Measurements from ENCODE around the gene CFB.

CFB gene

GRCh38 chr6:31958741-31959739, 13.1 kb downstream of the CFB start, which contains the start of the genes NELFE and SKIC2 (continued):
- TF ChIP-seq, protein P1, sequence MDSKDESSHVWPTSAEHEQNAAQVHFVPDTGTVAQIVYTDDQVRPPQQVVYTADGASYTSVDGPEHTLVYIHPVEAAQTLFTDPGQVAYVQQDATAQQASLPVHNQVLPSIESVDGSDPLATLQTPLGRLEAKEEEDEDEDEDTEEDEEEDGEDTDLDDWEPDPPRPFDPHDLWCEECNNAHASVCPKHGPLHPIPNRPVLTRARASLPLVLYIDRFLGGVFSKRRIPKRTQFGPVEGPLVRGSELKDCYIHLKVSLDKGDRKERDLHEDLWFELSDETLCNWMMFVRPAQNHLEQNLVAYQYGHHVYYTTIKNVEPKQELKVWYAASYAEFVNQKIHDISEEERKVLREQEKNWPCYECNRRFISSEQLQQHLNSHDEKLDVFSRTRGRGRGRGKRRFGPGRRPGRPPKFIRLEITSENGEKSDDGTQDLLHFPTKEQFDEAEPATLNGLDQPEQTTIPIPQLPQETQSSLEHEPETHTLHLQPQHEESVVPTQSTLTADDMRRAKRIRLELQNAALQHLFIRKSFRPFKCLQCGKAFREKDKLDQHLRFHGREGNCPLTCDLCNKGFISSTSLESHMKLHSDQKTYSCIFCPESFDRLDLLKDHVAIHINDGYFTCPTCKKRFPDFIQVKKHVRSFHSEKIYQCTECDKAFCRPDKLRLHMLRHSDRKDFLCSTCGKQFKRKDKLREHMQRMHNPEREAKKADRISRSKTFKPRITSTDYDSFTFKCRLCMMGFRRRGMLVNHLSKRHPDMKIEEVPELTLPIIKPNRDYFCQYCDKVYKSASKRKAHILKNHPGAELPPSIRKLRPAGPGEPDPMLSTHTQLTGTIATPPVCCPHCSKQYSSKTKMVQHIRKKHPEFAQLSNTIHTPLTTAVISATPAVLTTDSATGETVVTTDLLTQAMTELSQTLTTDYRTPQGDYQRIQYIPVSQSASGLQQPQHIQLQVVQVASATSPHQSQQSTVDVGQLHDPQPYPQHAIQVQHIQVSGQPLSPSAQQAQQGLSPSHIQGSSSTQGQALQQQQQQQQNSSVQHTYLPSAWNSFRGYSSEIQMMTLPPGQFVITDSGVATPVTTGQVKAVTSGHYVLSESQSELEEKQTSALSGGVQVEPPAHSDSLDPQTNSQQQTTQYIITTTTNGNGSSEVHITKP (tag by site-specific recombination; IDR thresholded peaks at IDR 0.05): peak; percentile 72
- TF ChIP-seq ZNF621 (tag by site-specific recombination; IDR thresholded peaks at IDR 0.05) (no peak), YY1 (tag by site-specific recombination; IDR thresholded peaks at IDR 0.05) (peak; percentile 44), ZSCAN23 (tag by site-specific recombination; IDR thresholded peaks at IDR 0.05) (no peak), CTCF (tag by site-specific recombination; IDR thresholded peaks at IDR 0.05) (no peak), INSM2 (tag by site-specific recombination; IDR thresholded peaks at IDR 0.05) (peak; percentile 78), ZNF433 (tag by site-specific recombination; IDR thresholded peaks at IDR 0.05; ENCODE audit: low read depth) (no peak), ZFP69B (tag by site-specific recombination; IDR thresholded peaks at IDR 0.05) (peak; percentile 93), ZBTB10 (tag by site-specific recombination; IDR thresholded peaks at IDR 0.05) (peak; percentile 87), ZNF350 (tag by site-specific recombination; IDR thresholded peaks at IDR 0.05) (no peak), BCL11B (tag by site-specific recombination; IDR thresholded peaks at IDR 0.05; ENCODE audit: low read depth) (peak; percentile 99), ZBTB8A (tag by site-specific recombination; IDR thresholded peaks at IDR 0.05) (peak; percentile 86), ZNF112 (tag by site-specific recombination; IDR thresholded peaks at IDR 0.05) (no peak), ZBTB21 (tag by site-specific recombination; IDR thresholded peaks at IDR 0.05) (peak; percentile 97), KLF7 (tag by site-specific recombination; IDR thresholded peaks at IDR 0.05; ENCODE audit: borderline replicate concordance) (peak; percentile 80), ZNF692 (tag by site-specific recombination; IDR thresholded peaks at IDR 0.05) (peak; percentile 96), ZFHX2 (tag by site-specific recombination; conservative IDR thresholded peaks at IDR 0.05) (peak; percentile 31; the same call in 1 of the 2 replicates), ZNF707 (tag by site-specific recombination; IDR thresholded peaks at IDR 0.05) (no peak), ZNF785 (tag by site-specific recombination; IDR thresholded peaks at IDR 0.05) (no peak), ZNF175 (tag by site-specific recombination; IDR thresholded peaks at IDR 0.05) (no peak)
- TF ChIP-seq, protein P2, sequence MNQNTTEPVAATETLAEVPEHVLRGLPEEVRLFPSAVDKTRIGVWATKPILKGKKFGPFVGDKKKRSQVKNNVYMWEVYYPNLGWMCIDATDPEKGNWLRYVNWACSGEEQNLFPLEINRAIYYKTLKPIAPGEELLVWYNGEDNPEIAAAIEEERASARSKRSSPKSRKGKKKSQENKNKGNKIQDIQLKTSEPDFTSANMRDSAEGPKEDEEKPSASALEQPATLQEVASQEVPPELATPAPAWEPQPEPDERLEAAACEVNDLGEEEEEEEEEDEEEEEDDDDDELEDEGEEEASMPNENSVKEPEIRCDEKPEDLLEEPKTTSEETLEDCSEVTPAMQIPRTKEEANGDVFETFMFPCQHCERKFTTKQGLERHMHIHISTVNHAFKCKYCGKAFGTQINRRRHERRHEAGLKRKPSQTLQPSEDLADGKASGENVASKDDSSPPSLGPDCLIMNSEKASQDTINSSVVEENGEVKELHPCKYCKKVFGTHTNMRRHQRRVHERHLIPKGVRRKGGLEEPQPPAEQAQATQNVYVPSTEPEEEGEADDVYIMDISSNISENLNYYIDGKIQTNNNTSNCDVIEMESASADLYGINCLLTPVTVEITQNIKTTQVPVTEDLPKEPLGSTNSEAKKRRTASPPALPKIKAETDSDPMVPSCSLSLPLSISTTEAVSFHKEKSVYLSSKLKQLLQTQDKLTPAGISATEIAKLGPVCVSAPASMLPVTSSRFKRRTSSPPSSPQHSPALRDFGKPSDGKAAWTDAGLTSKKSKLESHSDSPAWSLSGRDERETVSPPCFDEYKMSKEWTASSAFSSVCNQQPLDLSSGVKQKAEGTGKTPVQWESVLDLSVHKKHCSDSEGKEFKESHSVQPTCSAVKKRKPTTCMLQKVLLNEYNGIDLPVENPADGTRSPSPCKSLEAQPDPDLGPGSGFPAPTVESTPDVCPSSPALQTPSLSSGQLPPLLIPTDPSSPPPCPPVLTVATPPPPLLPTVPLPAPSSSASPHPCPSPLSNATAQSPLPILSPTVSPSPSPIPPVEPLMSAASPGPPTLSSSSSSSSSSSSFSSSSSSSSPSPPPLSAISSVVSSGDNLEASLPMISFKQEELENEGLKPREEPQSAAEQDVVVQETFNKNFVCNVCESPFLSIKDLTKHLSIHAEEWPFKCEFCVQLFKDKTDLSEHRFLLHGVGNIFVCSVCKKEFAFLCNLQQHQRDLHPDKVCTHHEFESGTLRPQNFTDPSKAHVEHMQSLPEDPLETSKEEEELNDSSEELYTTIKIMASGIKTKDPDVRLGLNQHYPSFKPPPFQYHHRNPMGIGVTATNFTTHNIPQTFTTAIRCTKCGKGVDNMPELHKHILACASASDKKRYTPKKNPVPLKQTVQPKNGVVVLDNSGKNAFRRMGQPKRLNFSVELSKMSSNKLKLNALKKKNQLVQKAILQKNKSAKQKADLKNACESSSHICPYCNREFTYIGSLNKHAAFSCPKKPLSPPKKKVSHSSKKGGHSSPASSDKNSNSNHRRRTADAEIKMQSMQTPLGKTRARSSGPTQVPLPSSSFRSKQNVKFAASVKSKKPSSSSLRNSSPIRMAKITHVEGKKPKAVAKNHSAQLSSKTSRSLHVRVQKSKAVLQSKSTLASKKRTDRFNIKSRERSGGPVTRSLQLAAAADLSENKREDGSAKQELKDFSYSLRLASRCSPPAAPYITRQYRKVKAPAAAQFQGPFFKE (tag by site-specific recombination; IDR thresholded peaks at IDR 0.05; ENCODE audit: borderline replicate concordance): no peak

Measured in HEK293 (cell line).